Effector memory CD8-positive, alpha-beta T cell (primary cell): ENCODE results near the gene JADE2.

Source experiments
- ATAC-seq: fragments of 150-1000 bp; cut with Tn5 transposase; replicated peaks from 2 replicates; pipeline ENCODE4 v1.10.0; 2021; ENCODE audit warnings: mild to moderate bottlenecking, moderate library complexity
- DNase-seq, 3 experiments: peaks; one replicate each; pipeline ENCODE4 v3.0.0; 2021
- H3K27ac Mint-ChIP-seq, 2 donors: one replicate each; pipeline ENCODE4 v1.8.0; 2022; ENCODE audit warnings: mild to moderate bottlenecking in 2 of 2, mixed read lengths in 2 of 2, moderate library complexity in 2 of 2
- H3K27me3 Mint-ChIP-seq, 2 donors: one replicate each; pipeline ENCODE4 v1.8.0; 2022; ENCODE audit warnings: mixed read lengths in 2 of 2
- H3K36me3 Mint-ChIP-seq: one replicate; pipeline ENCODE4 v1.8.0; 2022; ENCODE audit warnings: mild to moderate bottlenecking, moderate library complexity, mixed read lengths; ENCODE audit not compliant: insufficient read depth
- H3K4me1 Mint-ChIP-seq, 2 donors: one replicate each; pipeline ENCODE4 v1.8.0; 2022; ENCODE audit warnings: low read depth in 2 of 2, mixed read lengths in 2 of 2
- H3K4me3 Mint-ChIP-seq, 2 donors: one replicate each; pipeline ENCODE4 v1.8.0; 2022; ENCODE audit warnings: mild to moderate bottlenecking in 2 of 2, mixed read lengths in 2 of 2, moderate library complexity in 2 of 2
- H3K9me3 Mint-ChIP-seq, 2 donors: one replicate each; pipeline ENCODE4 v1.8.0; 2022; ENCODE audit warnings: mixed read lengths in 2 of 2

The JADE2 gene

DNA sequence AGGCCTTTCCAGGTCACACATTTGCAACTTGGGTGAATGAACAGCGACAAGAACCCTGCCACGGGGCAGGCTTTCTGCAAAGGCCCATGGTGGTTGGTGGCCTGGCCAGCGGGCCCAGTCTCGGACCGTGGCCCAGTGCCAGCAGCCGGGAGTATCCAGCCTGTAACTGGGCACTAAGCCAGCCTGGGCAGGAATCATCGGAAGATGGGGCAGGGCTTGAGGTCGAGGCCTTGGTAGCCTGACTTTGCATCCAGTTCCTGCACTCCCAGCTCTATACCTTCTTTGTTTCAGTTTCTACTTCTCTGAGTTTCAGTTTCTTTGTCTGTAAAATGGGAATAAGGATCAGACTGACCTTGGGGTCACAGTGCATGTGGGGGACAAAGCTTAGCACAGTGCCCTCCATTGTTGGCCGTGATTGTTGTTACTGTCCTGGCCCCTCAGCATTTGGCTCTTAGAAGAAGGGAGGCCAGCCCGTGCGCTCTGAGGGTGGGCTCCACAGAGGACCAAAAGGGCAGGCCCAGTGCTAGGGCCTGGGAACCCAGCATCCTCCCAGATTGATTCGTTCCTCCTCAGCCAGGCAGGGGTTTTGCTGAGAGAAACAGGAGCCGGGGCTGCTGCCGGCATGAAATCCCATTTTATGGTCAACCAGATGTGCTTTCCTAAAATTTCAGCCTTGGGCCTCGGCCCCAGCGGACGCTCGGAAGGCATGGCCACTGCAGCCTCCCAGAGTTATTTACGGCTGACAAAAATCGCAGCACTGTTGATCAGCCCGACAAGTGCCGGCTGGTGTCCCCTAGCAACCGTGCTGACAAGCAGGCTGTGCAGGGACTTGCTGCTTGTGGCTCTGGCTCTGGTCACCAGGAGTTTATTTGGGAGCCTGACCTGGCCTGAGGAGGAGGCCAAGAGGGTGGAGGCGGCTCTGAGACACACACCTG, 43.6 kb downstream of the JADE2 start:
- H3K4me1 Mint-ChIP-seq: peaks cover 37 to 39% of the 10 kb centered on the region in 2 donors
- peaks cover 76% of the 10 kb centered on the region for H3K36me3 Mint-ChIP-seq
- ATAC-seq: no peak

DNA sequence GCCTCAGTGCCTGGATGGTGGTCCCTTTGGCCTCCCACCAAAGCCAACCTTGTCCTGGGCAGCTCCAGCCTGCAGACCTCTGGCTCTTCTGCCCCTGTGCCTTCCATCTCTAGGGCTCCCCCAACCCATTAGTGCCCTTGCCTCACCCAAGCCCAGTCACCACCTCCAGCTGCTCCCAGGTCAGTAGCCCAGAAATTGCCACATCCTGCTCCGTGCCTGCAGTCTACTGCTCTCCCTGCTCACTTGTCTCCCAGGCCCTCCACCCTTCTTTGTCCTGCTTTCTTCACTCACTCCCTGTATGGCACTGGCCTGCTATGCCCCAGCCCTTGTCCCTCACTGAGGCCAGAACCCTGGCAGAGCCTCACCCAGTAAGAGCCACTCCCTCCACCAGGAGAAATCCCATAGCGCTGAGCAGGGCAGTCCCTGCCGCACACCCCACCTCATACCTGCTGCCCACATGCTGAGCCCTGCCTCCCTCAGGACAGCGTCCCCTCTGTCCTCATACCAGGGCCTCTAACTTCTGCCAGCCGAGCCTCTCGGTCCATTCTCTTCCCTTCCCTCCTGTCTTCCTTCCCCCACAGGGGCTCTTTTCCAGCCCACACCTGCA, 44.4 kb downstream of the JADE2 start:
- ATAC-seq (no peak), DNase-seq (no peak)
- no peaks in the 10 kb centered on the region for H3K27me3 Mint-ChIP-seq
- H3K4me1 Mint-ChIP-seq: peaks cover 37 to 39% of the 10 kb centered on the region in 2 donors
- H3K27ac Mint-ChIP-seq: peak overlapping the region; percentile 44 to 93
- H3K36me3 Mint-ChIP-seq: peaks cover 75% of the 10 kb centered on the region
- H3K4me3 Mint-ChIP-seq: no peak overlapping the region
- H3K9me3 Mint-ChIP-seq: no peaks in the 10 kb centered on the region

More for the DNA sequence above, 43.6 kb downstream of the JADE2 start:
- peak overlapping the region; percentile 44 to 81 for H3K27ac Mint-ChIP-seq
- DNase-seq: no peak
- H3K4me3 Mint-ChIP-seq: no peak overlapping the region
- H3K9me3 Mint-ChIP-seq: no peaks in the 10 kb centered on the region
- H3K27me3 Mint-ChIP-seq: no peaks in the 10 kb centered on the region

DNA sequence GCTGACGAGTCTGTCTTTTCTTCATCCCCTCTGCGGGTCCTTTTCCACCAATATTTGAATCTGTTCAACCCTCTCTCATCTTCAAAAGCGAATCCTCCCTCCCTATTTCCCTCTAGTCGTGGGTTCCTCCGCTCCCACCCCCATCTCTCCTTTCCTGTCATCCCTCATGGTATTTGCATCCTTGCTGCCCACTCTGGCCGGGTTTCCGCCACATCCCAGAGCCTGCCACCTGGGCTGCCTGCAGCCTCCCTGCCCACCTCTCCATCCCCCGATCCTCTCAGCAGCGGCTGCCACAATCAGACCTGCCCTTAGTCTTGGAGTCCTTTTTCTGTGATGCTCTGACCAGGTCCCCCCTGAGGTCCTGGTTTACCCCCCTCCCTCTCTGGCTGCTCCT, 44.9 kb downstream of the JADE2 start:
- no peaks in the 10 kb centered on the region for H3K27me3 Mint-ChIP-seq
- H3K27ac Mint-ChIP-seq: peak overlapping the region; percentile 44 to 93
- ATAC-seq (no peak), DNase-seq (no peak)
- H3K9me3 Mint-ChIP-seq: no peaks in the 10 kb centered on the region
- peaks cover 77% of the 10 kb centered on the region for H3K36me3 Mint-ChIP-seq
- H3K4me1 Mint-ChIP-seq: peaks cover 42% of the 10 kb centered on the region in 2 donors
- no peak overlapping the region for H3K4me3 Mint-ChIP-seq

DNA sequence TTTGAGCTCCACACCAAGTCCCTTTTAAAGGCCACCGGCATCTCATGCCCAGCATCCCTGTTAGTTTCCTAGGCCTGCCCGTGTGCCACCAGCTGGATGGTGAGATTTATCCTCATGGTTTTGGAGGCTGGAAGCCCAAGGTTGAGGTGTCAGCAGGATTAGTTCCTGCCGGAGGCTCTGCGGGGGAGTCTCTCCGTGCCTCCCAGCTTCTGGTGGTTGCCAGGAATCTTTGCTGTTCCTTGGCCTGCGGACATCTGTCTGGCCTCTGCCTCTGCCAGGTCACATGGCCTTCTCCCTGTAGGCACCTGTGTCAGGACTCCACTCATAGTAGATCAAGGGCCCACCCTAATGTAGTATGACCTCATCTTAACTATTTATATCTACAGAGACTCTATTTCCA, 45.4 kb downstream of the JADE2 start:
- DNase-seq (no peak), ATAC-seq (no peak)
- H3K36me3 Mint-ChIP-seq: peaks cover 77% of the 10 kb centered on the region
- H3K9me3 Mint-ChIP-seq: no peaks in the 10 kb centered on the region
- H3K27me3 Mint-ChIP-seq: no peaks in the 10 kb centered on the region
- peak overlapping the region; percentile 44 to 93 for H3K27ac Mint-ChIP-seq
- peaks cover 42% of the 10 kb centered on the region in 2 donors for H3K4me1 Mint-ChIP-seq
- H3K4me3 Mint-ChIP-seq: no peak overlapping the region

DNA sequence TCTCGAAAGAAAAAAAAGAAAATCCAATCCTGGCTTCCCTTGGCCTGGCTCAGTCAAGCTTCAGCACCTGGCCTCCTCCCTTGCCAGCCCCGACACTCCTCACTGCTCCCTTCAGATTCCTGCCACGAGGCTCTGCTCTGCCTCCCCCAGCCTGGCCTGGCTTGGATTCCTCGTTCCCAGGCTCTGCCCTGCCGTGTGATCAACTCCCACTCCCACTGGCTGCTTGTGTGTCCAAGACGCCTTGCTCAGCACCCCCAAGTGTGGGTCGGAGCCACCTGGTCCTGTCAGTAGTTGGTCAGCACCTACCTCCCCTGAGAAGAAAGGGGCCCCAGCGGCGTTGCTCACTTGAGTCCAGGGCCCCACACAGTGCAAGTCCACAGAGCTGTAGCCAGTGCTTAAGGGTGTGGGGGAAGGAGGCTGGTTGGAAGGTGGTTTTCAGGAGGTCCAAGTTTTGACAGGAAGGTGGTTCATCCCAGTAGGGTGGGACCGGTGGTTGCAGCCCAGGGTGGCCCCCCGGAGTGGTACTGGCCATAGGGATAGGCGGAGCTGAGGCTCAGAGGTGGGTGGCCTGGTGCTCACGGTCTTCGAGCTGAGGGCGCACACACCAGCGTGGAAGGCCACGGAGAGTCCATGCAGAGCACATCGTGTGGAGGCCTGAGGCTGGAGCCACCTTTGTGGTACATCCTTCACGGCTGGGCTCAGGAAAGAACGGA, 46.4 kb downstream of the JADE2 start:
- peaks cover 78% of the 10 kb centered on the region for H3K36me3 Mint-ChIP-seq
- no peaks in the 10 kb centered on the region for H3K27me3 Mint-ChIP-seq
- H3K4me3 Mint-ChIP-seq: no peak overlapping the region
- no peak for ATAC-seq
- DNase-seq: no peak
- no peaks in the 10 kb centered on the region for H3K9me3 Mint-ChIP-seq
- H3K4me1 Mint-ChIP-seq: peaks cover 39 to 43% of the 10 kb centered on the region in 2 donors
- H3K27ac Mint-ChIP-seq: peak overlapping the region in 1 of 2 donors; percentile 51

DNA sequence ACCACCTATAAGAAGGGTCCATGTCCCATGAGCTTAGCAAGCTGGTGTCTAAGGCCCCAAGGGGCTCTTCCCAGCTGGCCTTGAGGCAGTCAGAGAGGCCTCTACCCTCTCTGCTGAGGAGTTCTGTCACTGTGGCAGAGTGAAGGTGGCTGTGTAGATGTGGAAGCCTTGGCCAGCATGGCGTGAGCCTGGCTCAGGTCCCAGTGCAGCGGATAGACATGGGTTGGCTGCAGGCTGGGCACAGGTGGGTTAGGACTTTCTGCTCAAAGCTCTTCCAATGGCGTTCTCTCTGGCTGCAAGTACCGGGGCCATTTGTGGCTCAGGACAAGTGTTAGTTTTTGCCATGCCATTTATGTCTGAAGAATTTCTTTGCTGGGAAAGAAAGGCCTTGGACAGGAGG, 47.3 kb downstream of the JADE2 start:
- Mint-ChIP-seq H3K9me3 (no peaks in the 10 kb centered on the region), H3K27ac (peak overlapping the region; percentile 48 to 51), H3K27me3 (no peaks in the 10 kb centered on the region), H3K4me3 (no peak overlapping the region), H3K4me1 (peaks cover 40 to 48% of the 10 kb centered on the region in 2 donors), H3K36me3 (peaks cover 77% of the 10 kb centered on the region)
- no peak for DNase-seq
- no peak for ATAC-seq

DNA sequence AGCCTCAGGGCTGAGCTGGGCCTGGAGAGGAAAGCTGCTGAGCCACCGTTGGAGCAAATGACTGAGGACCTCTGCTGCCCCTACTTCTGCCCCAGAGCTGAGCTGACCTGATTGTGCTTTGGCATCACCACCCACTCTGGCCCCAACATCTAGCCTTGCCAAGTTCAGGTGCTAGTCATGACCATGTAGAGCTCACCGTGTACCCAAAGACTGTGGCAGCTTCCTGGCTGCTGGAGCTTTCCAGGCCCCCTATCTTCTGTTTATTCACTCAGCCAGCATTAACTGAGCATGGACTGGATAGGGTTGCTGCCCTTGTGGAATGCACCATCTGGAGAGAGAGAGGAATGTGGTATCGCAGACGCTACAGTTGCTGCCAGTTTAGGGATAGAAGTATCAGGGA, 49.1 kb downstream of the JADE2 start:
- DNase-seq: no peak
- H3K9me3 Mint-ChIP-seq: no peaks in the 10 kb centered on the region
- no peaks in the 10 kb centered on the region for H3K27me3 Mint-ChIP-seq
- no peak overlapping the region for H3K27ac Mint-ChIP-seq
- peaks cover 81% of the 10 kb centered on the region for H3K36me3 Mint-ChIP-seq
- H3K4me3 Mint-ChIP-seq: no peak overlapping the region
- no peak for ATAC-seq
- H3K4me1 Mint-ChIP-seq: peaks cover 36 to 43% of the 10 kb centered on the region in 2 donors

DNA sequence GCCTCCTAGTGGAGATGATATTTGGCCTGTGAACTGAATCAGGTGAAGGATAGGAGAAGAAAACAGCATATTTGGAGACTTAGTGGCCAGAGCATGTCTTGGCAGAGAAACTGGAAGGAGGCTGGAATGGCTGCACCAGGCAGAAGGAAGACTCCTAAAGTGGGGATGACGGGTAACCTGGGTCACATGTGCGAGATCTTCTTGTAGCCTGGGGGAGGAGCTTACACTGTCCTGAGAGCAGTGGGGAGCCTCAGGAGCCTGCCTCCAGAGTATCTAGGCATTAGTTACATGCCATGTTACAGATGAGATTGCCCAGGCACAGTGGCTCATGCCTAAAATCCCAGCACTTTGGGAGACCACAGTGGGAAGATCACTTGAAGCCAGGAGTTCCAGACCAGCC, 49.8 kb downstream of the JADE2 start:
- DNase-seq (no peak), ATAC-seq (no peak)
- no peak overlapping the region for H3K27ac Mint-ChIP-seq
- no peaks in the 10 kb centered on the region for H3K9me3 Mint-ChIP-seq
- H3K27me3 Mint-ChIP-seq: no peaks in the 10 kb centered on the region
- peaks cover 32 to 36% of the 10 kb centered on the region in 2 donors for H3K4me1 Mint-ChIP-seq
- H3K4me3 Mint-ChIP-seq: no peak overlapping the region
- H3K36me3 Mint-ChIP-seq: peaks cover 78% of the 10 kb centered on the region

DNA sequence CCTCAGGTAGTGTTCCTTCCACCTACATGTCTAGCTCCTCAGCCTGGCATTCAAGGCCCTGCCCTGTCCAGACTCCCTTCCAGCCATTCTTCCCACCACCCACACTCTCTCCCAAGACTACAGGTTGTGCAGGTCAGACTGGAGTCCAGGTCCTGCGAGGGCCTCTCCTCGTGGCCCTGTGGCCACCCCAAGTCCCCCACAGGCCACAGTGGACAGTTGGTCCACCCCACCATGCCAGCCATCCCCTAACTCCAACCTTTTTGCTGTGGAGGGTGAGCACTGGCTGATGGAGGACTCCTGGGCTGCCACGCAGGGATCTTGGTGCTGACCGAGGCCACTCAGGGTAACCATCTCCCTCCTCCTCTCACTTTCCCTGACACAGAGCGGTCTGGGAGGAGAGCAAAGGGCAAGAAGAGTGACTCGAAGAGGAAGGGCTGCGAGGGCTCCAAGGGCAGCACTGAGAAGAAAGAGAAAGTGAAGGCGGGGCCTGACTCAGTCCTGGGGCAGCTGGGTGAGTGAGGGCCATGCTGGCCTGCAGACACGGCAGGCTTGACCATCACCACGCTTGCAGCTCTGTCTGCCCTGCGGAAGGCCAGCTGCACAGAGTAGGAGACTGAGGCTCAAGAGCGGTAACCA, 51.0 kb downstream of the JADE2 start:
- no peaks in the 10 kb centered on the region for H3K27me3 Mint-ChIP-seq
- no peaks in the 10 kb centered on the region for H3K9me3 Mint-ChIP-seq
- H3K4me3 Mint-ChIP-seq: no peak overlapping the region
- peak overlapping the region in 1 of 2 donors; percentile 89 for H3K27ac Mint-ChIP-seq
- H3K4me1 Mint-ChIP-seq: peaks cover 24 to 28% of the 10 kb centered on the region in 2 donors
- DNase-seq: no peak
- H3K36me3 Mint-ChIP-seq: peaks cover 73% of the 10 kb centered on the region
- ATAC-seq: no peak

DNA sequence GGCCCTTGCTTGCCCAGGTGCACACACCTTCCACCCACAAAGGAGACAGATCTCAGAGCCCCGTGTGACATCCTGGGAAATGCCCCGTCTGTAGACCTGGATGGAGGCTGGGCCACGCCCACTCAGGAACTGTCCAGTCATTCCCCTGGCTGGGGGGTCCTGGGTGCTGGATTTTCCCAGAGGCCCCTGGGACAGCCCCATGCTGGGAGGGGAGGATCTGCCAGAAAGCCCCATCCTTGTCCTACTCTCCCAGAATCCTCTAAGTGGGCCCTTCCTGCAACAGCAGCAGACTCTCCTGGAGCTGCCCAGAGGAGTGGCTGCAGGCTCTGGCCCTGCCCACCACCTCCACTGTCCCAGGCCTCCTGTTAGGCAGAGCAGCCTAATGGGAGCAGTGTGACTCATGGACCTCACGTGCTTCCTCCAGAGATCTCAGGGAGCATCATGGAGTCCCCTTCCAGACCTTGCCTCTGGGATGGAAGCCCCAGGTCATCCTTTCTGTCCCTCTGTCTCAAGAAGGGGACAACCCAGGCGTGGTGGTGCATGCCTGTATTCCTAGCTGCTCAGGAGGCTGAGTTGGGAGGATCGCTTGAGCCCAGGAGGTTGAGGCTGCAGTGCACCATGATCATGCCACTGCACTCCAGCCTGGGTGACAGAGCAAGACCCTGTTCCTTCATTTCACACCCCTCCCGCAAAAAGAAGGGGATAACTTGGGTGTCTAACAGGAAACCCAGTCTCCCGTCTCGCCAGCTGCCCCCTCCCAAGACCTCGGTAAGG, 51.7 kb downstream of the JADE2 start:
- Mint-ChIP-seq H3K27me3 (no peaks in the 10 kb centered on the region), H3K9me3 (no peaks in the 10 kb centered on the region), H3K4me1 (peaks cover 18 to 25% of the 10 kb centered on the region in 2 donors), H3K27ac (peak overlapping the region; percentile 41 to 89), H3K36me3 (peaks cover 71% of the 10 kb centered on the region), H3K4me3 (no peak overlapping the region)
- ATAC-seq (no peak), DNase-seq (no peak)

DNA sequence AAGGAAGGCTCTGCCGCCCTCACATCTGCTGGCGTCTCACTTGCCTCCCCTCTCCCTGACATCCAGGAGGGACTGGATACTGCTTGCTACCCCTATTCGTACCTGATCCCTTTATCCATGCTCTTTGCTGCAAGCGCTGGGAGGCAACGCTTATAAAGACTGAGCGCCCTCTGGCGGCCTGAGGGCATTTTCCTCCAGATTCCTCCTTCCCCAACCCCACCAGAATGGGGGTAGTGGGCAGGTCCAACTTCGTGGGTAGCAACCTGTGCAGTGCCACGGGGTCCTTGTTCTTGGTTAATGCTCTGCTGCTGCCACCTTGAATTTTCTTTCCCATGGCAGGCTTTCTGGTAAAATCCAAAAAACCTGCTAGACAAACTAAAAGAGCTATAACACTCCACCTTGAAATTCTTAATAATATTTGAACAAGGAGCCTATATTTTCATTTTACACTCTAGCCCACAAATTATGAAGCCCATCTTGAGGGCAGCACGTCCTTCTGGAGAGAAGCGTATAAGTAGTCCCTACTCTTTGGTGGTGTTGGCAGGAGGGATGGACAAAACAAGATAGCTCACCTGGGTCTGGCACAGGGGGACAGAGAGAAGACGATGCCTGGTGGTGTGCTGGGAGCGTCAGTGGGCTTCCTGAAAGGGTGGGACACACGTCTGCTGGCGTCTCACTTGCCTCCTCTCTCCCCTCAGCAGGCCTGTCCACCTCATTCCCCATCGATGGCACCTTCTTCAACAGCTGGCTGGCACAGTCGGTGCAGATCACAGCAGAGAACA, 52.5 kb downstream of the JADE2 start:
- H3K9me3 Mint-ChIP-seq: no peaks in the 10 kb centered on the region
- no peaks in the 10 kb centered on the region for H3K27me3 Mint-ChIP-seq
- H3K4me3 Mint-ChIP-seq: no peak overlapping the region
- ATAC-seq (peak; percentile 84), DNase-seq (peak; percentile 67 to 74 (median 69))
- peaks cover 15 to 23% of the 10 kb centered on the region in 2 donors for H3K4me1 Mint-ChIP-seq
- peak overlapping the region; percentile 41 to 89 for H3K27ac Mint-ChIP-seq
- H3K36me3 Mint-ChIP-seq: peaks cover 63% of the 10 kb centered on the region
